GM19239 (cell line): ENCODE data around the gene XPNPEP1.

Experiments used
- DNase-seq: peaks from one replicate; pipeline ENCODE4 v3.0.0; 2011; ENCODE audit warnings: low spot score; ENCODE audit not compliant: insufficient read length
- FAIRE-seq: peaks from 2 replicates; lab custom pipeline; 2011; peaks lifted over from hg19 to GRCh38; lab: Jason Lieb, UNC

Gene XPNPEP1

DNA sequence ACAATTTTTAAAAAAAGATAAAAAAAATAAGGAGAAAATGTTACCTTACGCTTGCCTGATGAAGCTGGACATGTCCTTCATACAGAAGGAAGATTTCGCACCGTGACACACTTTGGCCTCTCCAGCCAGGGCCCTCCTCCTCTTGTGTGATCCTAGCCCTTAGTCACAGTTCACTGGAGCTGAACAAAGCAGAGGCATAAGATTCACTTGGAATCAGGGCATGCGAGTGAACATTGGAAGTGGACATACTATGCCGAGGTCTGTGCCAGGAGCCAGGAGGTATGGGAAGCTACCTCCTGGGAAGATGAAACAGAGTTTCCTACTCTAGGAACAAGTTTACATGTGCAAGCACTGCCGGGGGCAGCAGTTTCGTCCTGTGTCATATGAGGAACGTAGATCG, 91.5 kb downstream of the XPNPEP1 start:
- DNase-seq (no peak), FAIRE-seq (no peak)

GRCh38 chr10:109824206-109824605, 99.1 kb downstream of the XPNPEP1 start:
- no peak for FAIRE-seq

GRCh38 chr10:109823196-109823595, 100.1 kb downstream of the XPNPEP1 start:
- DNase-seq (no peak), FAIRE-seq (no peak)

More at GRCh38 chr10:109824206-109824605, 99.1 kb downstream of the XPNPEP1 start:
- no peak for DNase-seq

DNA sequence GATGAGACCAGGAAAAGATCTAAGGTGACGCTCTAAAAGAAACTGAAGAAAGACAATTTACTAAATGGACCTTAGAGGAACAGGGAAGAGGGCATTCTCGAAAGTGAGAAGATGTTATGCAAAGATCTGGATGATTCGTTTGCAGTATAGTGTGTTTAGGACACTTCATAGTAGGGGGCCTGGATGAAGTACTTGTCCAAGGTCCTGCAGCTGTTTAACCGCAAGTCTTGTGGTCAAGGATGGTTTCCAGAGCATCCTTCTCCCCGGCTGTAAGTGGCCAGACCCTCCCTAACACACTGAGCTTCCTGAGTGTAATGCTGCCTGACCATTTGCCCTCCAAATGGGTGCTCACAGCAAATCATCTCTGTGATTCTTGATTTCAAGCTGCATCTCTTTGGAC, 101.6 kb downstream of the XPNPEP1 start:
- no peak for FAIRE-seq
- DNase-seq: no peak

- DNase-seq (no peak), FAIRE-seq (no peak)
These were observed 102.5 kb downstream of the XPNPEP1 start for GRCh38 chr10:109820620-109821405.

DNA sequence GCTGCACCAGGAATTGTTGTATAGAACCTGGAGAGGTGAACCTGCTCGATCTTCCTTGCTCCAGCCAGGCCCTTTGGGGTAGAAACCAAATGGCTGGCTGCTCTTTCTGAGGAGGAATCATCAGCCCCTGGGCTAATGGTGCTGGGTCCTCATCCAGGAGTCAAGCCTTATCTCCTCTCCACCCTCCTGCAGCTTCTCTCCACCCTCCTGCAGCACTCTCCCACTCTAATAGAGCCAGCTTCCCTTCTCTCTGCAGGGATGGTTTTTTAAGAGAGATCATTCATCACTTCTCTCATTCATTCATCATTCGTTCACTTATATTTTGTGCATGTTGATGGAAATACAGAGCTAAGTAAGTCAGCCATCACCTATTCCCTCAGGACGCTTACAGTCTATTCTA, 103.5 kb downstream of the XPNPEP1 start:
- DNase-seq: no peak
- no peak for FAIRE-seq
